Nephron (organoid): ENCODE measurements around the gene MRPL34.

Experiments used
- H3K27ac Mint-ChIP-seq, 3 experiments: 2 replicates each; pipeline ENCODE4 v1.8.0; 2020; ENCODE audit warnings: mixed read lengths in 3 of 3, mild to moderate bottlenecking in 2 of 3, moderate library complexity in 1 of 3
- H3K27me3 Mint-ChIP-seq: 2 replicates; pipeline ENCODE4 v1.8.0; 2021; ENCODE audit warnings: low read depth, mild to moderate bottlenecking, moderate library complexity, mixed read lengths
- H3K36me3 Mint-ChIP-seq: 2 replicates; pipeline ENCODE4 v1.8.0; 2020; ENCODE audit warnings: low read depth, mixed read lengths
- H3K4me1 Mint-ChIP-seq: 2 replicates; pipeline ENCODE4 v1.8.0; 2020; ENCODE audit warnings: mixed read lengths
- H3K4me3 Mint-ChIP-seq, 3 experiments: 2 replicates each; pipeline ENCODE4 v1.8.0; 2020; ENCODE audit warnings: mild to moderate bottlenecking in 3 of 3, mixed read lengths in 3 of 3, moderate library complexity in 2 of 3
- H3K9me3 Mint-ChIP-seq: 2 replicates; pipeline ENCODE4 v1.8.0; 2020; ENCODE audit warnings: mixed read lengths
- TF ChIP-seq, protein P1 (sequence below), 3 experiments: fragments of 200-600 bp; sonication (generic); IDR thresholded peaks; one replicate each; pipeline ENCODE4 v1.5.0; 2021; ENCODE audit warnings: antibody characterized with exemption in 3 of 3; ENCODE audit not compliant: unreplicated experiment in 3 of 3

MRPL34 gene

GRCh38 chr19:17318966-17319365, 13.3 kb downstream of the MRPL34 start:
- TF ChIP-seq, protein P1, sequence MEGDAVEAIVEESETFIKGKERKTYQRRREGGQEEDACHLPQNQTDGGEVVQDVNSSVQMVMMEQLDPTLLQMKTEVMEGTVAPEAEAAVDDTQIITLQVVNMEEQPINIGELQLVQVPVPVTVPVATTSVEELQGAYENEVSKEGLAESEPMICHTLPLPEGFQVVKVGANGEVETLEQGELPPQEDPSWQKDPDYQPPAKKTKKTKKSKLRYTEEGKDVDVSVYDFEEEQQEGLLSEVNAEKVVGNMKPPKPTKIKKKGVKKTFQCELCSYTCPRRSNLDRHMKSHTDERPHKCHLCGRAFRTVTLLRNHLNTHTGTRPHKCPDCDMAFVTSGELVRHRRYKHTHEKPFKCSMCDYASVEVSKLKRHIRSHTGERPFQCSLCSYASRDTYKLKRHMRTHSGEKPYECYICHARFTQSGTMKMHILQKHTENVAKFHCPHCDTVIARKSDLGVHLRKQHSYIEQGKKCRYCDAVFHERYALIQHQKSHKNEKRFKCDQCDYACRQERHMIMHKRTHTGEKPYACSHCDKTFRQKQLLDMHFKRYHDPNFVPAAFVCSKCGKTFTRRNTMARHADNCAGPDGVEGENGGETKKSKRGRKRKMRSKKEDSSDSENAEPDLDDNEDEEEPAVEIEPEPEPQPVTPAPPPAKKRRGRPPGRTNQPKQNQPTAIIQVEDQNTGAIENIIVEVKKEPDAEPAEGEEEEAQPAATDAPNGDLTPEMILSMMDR (IDR thresholded peaks at IDR 0.05; ENCODE audit: unreplicated experiment in 3 of 3), result no peak
- H3K27me3 Mint-ChIP-seq, result no peaks in the 10 kb centered on the region
- no peaks in the 10 kb centered on the region for H3K4me1 Mint-ChIP-seq
- no peak overlapping the region for H3K27ac Mint-ChIP-seq
- no peaks in the 10 kb centered on the region for H3K9me3 Mint-ChIP-seq
- H3K36me3 Mint-ChIP-seq, result peaks cover 24% of the 10 kb centered on the region
- H3K4me3 Mint-ChIP-seq, result no peak overlapping the region

GRCh38 chr19:17319473-17320238, 14.0 kb downstream of the MRPL34 start:
- Mint-ChIP-seq H3K4me3 (no peak overlapping the region), H3K9me3 (no peaks in the 10 kb centered on the region)
- TF ChIP-seq, protein P1 (IDR thresholded peaks at IDR 0.05; ENCODE audit: unreplicated experiment in 3 of 3), result no peak

GRCh38 chr19:17320435-17320834, 14.8 kb downstream of the MRPL34 start:
- Mint-ChIP-seq H3K9me3 (no peaks in the 10 kb centered on the region), H3K36me3 (peaks cover 19% of the 10 kb centered on the region), H3K27me3 (no peaks in the 10 kb centered on the region), H3K27ac (no peak overlapping the region), H3K4me3 (no peak overlapping the region), H3K4me1 (no peaks in the 10 kb centered on the region)
- TF ChIP-seq, protein P1 (IDR thresholded peaks at IDR 0.05; ENCODE audit: unreplicated experiment in 3 of 3), result no peak

More at GRCh38 chr19:17319473-17320238, 14.0 kb downstream of the MRPL34 start:
- peaks cover 20% of the 10 kb centered on the region for H3K36me3 Mint-ChIP-seq
- no peaks in the 10 kb centered on the region for H3K27me3 Mint-ChIP-seq
- H3K4me1 Mint-ChIP-seq, result no peaks in the 10 kb centered on the region
- no peak overlapping the region for H3K27ac Mint-ChIP-seq

DNA sequence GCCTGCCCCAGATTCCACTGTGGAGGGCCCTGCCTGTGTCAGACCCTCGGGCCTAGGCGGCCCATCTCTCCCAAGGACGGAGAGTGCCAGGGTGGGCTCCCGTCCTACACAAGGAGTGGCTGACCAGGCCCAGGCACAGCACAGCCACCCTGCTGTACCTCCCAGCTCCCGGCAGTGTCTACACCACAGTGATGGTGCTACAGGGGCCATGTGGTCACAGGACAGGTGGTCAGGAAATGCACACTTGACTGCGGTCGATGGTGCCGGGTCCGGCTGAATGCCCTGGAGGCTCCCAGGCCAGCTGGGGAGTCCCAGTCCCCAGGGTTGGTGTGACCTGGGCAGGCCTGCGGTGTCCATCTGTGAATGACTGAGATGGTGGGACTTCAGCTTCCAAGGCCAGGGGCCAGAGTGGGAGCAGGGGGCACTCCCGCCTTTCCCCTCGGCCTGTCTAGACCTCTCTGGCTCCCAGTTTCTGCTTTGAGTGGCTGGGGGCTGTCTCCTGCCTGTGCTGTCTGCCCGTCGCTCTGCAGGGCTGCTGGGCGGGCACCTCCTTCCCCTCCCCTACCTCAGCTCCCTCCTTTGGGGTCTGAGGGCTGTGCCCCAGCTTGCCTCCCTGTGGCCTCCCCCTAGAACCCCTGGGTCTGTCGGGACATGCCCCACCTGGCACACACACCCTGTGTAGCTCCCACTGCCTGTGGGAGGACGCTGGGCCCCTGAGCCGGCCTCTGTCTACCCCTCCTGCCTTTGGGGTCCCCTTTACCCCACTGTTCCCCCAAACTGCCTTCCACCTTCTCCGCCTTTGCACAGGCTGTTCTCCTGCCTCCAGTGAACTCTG, 16.2 kb downstream of the MRPL34 start:
- TF ChIP-seq, protein P1 (IDR thresholded peaks at IDR 0.05; ENCODE audit: unreplicated experiment in 3 of 3), result no peak
- H3K4me1 Mint-ChIP-seq, result no peaks in the 10 kb centered on the region
- no peak overlapping the region for H3K4me3 Mint-ChIP-seq
- H3K27ac Mint-ChIP-seq, result no peak overlapping the region
- H3K36me3 Mint-ChIP-seq, result peaks cover 11% of the 10 kb centered on the region
- no peaks in the 10 kb centered on the region for H3K9me3 Mint-ChIP-seq
- peaks cover 1% of the 10 kb centered on the region for H3K27me3 Mint-ChIP-seq

DNA sequence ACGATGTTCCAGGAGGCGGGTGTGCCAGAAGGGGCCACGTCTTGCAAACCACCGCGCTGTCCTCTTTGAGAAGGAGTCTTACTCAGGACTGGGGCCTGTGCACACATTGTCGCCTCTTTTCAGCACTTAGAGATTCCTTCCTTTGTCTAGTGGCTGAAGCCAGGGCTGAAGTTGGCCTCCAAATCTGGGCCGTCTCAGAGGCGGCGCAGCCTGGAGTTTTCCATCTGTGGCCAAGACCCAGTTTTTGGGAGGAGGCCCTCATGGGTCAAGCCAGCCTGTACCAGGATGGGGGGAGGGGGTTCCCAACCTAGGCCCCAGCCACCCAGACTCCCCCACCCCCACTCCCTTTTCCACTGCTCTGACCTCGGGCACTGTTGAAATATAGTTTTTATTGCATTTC, 17.2 kb downstream of the MRPL34 start:
- H3K36me3 Mint-ChIP-seq, result peaks cover 11% of the 10 kb centered on the region
- TF ChIP-seq, protein P1 (IDR thresholded peaks at IDR 0.05; ENCODE audit: unreplicated experiment in 3 of 3), result no peak
- no peaks in the 10 kb centered on the region for H3K9me3 Mint-ChIP-seq
- H3K27me3 Mint-ChIP-seq, result peaks cover 7% of the 10 kb centered on the region
- peak overlapping the region in 1 of 3 experiments; percentile 60 for H3K27ac Mint-ChIP-seq
- no peak overlapping the region for H3K4me3 Mint-ChIP-seq
- peaks cover 3% of the 10 kb centered on the region for H3K4me1 Mint-ChIP-seq
